Left forelimb (tissue), 1 donor: Measurements from ENCODE around the gene DCTN4.
A peak's percentile ranks its signal among the peaks of the same experiment; 100 is the strongest.
"Not testable (repeated sequence)": the region's sequence is repeated elsewhere in the genome, so short reads cannot be mapped to it uniquely, and the experiment has no call there.

Experiments
- DNase-seq: peaks from one replicate; pipeline ENCODE4 v3.0.0-alpha.2; 2018; ENCODE audit warnings: low spot score

The DCTN4 gene

DNA sequence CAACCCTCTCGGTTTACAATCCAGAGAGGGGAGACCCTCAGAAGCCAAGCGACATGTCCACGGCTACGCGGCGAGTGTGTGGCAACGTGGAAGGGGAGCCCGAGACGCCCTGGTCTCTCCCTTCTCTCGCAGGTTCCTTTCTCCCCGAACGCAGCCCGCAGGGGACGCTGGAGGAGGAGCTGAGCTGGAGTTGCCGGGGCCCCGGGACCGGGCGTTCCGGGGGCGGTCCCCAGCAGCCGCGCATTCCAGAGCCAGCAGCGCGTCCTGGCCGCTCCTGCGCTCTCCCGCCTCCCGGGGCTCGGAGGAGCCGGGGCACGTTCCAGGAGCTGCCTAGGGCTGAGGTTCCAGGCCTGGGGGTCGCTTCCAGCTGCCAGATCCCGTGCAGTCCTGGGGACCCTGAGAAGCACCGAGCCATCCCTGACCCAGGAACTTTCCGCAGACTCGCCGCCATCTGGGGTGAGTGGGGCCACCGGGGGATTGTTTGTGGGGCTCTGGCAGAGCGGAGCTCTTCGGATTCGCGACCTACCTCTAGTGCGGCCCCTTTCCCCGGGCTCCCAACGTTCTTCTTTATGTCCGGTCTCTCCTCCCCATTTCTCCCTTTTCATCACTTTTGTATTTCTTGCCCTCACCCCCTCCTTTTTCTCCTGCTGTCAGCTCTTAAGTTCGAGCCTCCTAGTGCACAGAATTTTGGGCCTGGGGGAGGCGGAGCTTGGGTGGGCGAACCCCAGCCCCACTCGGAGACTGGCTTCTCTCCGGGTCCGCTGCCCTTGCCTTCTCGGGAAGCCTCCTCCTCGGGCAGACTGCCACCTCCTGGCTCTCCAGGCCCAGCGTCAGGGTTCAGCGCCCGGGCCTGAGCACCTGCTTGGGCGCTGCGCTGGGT, 19.9 kb upstream of the DCTN4 start, which contains the start of gene SMIM3:
Gene SMIM3, plus strand, starts transcription at position 241 of the 880 bp plus-strand sequence. CDS start 16,684 bp downstream, outside the sequence.
- peak; percentile 87 for DNase-seq

DNA sequence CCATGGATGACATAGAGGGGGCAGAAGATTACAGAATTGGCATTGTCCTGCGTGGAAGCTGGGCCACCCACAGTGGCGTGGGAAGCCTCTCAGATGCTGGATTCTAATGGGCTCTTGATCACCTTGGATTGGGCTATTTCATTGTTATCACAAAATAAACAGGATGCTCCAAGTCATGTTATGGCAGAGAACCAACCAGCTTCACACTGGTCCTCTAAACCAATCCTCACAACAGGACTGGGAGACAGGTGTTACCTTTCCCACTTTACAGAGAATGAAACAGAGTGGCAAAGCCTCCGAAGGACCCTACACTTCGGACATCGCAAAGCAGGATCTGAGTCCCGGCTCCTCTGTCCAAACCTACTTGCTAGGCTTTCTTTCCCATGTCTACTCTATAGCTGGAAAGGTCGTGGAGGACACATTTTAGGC, 19.3 kb upstream of the DCTN4 start:
- DNase-seq, result no peak

DNA sequence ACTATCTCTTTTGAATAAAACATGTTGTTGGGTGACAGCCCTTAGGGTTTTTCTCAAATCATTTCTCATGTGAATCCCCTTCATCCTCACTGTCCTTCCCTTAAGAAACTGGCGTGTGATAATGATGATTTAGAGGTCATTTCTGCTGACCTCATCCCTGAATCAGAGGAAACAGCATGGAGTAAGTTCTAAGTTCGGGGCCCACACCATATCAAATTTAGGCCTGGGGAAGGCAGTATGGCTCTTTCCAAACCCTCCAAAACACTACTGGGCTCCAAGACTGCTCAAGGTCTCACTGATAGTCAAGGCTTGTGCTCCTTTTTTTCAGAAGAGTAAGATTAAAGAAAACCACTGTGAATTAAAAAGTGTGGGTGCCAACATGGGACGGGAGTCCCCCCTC, 18.9 kb upstream of the DCTN4 start:
- no peak for DNase-seq

DNA sequence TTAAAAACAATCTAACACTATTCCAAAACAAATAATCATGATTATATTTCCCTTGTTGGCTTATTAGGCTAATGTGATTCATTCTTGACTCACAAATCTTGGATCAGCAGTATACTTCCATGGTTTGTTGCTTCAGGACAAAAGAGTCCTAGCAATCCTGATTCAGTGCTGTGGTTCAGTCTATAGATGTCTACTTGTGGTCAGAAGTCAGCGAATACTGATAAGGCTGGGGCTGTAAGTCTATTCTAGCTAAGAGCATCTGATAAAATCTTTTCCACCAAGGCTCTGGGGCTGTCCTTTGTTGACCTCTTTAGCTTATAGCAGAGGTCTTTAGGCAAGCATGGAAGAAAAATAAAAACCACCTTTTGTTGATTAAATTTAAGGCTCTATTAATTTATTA, 15.3 kb upstream of the DCTN4 start:
- no peak for DNase-seq

DNA sequence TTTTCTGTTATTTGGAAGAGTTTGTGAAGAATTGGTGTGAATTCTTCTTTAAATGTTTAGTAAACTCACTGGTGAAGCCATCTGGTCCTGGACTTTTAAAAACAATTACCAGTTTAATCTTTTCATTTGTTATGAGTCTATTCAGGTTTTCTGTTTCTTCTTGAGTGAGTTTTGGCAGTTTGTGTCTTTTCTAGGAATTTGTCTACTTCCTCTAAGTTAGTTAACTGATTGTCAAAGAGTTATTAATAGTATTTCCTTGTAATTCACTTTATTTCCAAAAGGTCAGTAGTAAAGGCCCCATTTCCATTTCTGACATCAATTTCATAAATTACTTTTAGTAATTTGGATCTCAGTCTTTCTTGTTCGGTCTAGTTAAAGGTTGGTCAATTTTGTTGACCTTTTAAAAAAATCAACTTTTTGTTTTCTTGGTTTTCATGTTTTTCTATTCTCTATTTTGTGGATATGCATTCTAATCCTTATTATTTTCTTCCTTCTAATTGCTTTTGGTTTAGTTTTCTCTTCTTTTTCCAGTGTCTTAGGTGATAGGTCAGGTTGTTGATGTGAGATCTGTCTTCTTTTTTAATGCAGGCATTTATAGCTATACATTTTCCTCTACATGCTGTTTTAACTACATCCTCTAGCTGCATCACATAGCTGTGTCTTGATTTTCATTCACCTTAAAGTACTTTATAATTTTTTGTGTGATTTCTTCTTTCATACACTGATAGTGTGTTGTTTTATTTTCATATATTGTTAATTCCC, 12.4 kb upstream of the DCTN4 start:
- no peak for DNase-seq

DNA sequence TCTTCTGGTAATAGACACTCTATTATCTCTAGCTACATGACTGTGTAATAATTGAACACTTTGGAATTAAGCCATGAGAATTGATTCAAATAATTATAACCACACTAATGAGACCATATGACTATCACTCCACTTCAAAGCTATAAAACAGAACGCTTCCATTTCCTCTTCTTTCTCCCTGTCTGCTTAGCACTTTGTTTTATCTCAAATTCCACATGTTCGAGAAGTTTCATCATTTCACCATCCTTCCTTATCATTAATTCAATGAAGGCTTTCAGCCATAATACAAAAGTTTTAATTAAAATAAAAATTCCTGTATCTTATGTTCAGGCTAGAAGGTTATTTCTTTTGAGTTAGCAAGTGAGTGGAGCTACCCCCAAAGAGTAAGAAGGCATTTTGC, 7.4 kb upstream of the DCTN4 start:
- no peak for DNase-seq

DNA sequence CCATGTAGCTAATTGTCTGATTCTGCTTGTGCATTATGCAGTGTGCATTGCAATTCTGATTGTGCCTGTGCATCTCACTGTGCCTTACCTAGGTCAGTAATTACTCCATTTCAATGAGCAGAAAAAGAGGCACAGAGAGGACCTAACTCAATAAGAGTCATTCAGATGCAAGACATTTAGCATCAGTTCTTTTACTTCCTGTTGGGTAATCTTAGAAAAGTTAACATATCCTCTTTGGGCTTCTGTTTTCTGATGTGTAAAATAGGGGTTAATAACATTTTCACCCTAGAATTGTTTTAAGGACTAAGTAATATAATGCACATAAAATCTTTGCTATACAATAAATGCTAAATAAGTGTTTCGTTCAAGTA, 7.0 kb upstream of the DCTN4 start:
- DNase-seq, result no peak

DNA sequence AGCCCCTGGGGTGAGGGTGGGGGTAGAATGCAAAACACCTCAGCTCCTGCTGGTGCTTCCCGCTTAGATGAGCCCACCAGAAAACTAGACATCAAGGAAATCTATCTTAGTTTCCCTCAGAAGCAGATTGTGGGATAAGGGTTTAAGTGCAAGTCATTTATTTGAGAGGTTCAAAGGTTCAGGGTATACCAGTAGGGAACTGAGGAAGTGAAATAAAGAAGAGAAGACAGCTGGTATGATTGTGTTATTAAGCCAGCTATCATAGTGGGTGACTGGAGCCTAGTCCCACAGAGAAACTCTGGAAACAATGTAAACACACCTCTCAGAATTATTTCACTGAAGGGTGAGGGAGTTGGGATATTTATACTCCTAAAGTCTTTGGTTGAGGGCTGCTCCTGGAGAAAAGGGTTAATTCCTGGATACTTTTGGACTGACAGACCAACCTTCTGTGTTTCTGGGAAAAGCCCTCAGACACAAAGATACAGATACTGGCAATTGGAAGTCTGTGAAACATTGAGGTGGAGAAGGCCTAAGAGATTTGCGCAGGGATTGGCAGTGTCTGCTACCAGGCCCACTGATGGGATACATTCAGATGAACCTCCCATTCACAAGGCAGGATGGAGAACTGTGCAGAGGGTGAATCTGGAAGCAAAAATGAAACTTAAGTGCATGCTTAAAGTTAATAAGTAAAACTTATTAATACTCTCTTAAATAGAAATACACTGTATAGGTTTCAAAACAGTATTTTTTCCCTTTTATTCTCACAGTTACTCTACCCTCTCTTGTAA, 6.4 kb upstream of the DCTN4 start:
- no peak for DNase-seq

DNA sequence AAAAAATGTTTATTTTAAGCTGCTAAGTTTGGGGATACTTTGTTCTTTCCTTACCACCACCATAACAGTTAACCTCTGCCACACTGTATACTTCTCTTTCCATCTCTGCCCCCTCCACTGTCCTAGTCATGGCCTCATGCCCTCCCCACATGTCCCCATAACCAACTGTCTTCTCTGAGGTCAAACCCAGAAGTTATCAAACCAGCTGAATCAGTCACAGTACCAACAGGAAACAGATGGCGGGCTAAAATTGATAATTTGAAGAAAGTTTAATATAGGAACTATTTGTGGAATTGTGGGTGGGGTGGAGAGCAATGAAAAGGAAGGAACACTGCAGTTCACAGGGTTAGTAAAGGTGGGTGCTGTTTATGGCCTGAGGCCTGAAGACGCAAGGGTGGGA, 5.7 kb upstream of the DCTN4 start:
- DNase-seq, result no peak

DNA sequence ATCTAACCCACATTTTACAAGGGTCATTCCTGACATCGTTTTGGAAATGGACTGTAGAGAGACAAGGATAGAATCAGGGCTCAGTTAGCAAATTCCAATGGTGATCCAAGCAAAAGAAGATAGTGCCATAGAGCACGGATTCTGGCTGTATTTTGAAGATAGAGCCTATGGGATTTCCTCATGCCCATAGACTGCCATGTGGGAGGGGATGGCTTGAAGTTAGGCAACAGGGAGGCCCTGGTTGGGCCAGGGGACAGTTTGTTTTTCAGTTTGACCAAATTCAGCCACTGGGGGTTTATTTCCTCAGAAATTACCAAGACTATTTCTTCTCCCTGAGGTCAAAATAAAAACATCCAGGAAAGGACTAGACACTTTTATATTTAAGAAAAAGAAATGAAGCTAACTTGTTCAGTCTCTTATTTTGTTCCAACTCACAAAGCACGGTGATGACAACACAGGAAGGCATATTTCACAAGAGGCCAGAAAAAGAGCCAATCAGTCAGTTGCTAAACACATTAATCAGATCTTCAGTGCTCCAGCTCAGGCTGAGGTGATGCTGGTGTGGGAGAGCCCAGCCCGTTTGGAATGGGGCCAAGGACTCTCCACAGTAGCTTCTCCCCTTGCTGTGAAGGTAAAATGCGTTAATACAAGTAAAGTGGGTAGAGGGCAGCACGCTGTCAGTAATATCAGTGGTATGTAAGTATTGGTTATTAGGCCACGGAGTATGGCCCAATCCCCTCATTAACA, 4.4 kb upstream of the DCTN4 start:
- no peak for DNase-seq

DNA sequence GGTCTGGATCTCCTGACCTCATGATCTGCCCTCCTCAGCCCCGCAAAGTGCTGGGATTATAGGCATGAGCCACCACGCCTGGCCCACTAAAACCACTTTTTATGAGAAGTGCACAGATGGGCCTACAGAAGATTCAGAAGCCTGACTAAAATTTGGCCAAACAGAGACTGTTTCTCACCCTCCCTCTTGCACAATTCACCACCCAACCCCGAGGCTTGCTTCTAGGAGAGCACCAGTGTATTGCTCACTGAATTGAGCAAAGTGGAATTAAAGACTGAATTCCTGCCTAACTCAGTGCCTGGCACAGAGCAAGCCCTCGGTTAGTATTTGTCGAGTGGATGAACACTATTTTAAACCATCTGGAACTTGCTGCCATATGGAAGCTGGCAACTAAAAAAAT, 3.4 kb upstream of the DCTN4 start:
- no peak for DNase-seq

DNA sequence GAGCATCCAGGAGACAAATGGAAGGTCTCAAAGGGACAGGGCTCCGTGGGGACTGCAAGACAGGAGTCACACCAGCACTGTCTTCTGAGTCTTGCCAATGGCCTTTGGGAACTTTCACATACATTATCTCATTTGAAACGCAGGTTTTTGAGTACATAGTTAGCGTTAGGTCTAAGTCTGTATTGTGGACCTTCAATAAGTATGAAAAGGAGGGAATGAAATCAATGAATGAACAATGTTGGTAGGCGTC, 442 bp upstream of the DCTN4 start:
- no peak for DNase-seq

DNA sequence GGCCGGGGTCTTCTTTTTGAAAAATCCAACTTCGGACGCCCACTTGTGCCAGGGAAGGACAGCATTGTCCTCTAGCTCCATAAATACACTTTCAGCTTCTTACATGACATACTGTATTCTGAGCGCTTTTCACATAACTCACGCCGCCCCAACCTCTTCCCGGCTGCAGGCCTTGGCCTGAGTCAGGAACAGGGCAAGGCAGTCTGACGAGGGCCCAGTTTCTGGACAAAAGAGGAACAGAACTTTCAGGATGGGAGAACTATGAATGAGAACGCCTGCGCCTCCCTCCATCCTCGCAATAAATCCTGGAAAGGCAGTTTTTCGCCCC, 650 bp downstream of the DCTN4 start:
- no peak for DNase-seq

DNA sequence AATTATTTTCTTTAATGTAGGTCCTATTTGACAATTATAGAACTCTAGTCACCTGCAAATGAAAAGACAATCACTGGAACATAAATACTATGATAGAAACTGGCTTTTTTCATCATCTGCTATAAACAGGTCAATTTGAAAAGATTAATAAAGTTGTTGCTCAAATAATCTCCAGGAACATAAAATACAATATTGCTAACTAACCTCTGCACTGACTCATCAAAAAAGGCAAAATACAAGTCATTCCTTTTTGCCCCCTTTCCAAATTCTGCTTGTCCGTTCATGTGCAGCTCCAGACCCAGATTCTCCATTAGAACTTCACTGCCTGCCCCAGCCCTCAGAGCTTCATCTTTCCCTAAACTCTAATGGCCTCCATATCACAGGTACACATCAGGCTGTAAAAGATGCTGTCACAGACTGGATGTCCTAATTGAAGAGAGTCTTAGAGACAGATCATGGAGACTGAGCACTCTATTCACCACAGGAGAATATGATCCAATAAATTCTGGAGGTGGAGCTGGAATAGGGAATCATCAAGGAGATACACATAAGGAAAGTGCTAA, 1.6 kb downstream of the DCTN4 start:
- DNase-seq, result no peak

DNA sequence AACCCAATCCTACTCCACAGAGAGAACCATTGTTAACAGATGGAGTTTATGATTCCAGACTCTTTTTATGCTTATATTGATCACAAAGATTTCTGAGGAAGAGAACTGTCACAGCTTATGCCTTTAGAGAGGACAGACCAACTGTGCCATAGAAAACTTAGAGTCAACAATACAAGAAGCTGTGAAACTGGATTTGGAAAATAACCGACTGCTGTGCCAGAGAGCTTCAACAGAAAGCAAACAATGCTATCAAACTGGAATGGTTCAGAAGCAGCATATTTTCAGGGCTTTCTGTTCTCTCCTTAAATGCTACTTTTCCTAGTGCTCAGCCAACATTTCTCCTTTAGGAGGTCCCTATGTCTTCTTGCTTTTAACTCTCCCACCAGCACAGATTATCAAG, 5.0 kb downstream of the DCTN4 start:
- DNase-seq, result no peak

DNA sequence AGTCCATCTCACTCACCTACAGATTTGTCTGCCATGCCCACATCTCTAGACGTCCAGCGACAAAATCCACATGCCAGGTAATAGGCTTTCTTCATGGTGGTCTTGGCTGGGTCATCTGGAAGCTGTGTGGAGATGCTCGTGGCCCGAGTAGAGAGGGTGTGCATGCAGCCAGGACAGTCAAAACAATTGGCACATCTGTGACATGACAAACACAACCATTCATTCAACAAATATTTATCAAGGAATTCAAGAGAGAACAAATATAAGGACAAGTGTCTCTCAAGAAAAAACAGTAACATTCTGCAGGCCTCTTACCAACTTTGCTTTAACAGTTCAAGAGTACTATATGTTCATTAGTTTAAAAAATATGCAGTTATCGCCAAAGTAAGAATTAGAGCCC, 5.4 kb downstream of the DCTN4 start:
- DNase-seq, result no peak

DNA sequence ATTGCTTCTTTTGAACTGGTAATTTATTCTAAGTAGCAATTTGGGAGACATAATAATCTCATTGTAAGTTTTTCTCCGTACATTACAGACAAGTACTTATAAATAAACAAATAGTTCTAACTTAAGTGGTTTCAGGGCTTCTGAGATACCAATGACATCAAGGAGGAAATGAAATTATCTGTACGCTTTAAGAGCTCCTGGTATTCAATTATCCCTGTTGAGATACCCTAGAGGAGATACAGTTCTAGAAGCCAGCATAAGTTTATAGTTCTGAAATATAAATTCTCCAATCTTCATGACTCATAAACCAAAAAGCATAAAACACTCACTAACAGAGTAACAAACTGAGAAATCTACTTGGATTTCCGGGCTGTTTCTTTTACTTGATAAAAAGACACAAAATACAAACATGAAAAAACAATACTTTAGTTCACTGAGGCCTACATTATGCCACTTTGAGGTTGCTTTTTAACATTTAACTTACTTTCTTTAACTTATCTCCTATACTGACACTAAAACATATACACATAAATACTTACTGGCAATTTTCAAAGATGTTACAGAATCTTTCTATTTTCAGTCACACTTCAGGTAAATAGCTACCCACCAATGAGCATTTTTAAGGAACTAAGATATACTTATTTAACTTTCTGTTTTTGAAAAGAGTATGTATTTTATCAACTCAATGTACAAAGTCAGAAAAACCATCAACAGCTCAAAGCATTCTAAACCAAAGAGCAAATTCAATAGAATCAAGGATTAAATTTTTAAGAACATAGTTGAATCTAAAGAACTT, 7.5 kb downstream of the DCTN4 start:
- no peak for DNase-seq

DNA sequence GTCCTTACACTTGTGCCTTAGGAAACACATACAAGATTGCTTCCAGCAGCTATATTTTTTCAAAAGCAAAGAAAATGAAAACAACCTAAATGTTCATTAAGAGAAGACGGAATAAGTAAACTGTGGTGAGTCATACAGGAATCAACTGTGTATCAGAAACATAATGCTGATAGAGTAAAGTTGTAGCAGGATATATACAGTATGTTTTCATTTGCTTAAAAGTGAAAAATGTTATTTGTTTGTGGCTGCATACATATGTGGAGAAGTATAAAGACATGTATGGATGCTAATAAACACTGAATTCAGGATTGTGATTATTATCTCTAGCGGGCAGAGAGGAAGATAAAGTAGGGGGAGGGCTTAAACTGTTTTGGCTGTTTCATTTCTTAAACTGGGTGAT, 8.3 kb downstream of the DCTN4 start:
- DNase-seq, result no peak

DNA sequence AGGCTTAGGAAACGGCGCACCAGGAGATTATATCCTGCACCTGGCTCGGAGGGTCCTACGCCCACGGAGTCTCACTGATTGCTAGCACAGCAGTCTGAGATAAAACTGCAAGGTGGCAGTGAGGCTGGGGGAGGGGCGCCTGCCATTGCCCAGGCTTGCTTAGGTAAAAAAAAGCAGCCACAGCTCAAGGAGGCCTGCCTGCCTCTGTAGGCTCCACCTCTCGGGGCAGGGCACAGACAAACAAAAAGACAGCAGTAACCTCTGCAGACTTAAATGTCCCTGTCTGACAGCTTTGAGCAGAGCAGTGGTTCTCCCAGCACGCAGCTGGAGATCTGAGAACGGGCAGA, 15.7 kb downstream of the DCTN4 start:
- DNase-seq, result not testable (repeated sequence)

DNA sequence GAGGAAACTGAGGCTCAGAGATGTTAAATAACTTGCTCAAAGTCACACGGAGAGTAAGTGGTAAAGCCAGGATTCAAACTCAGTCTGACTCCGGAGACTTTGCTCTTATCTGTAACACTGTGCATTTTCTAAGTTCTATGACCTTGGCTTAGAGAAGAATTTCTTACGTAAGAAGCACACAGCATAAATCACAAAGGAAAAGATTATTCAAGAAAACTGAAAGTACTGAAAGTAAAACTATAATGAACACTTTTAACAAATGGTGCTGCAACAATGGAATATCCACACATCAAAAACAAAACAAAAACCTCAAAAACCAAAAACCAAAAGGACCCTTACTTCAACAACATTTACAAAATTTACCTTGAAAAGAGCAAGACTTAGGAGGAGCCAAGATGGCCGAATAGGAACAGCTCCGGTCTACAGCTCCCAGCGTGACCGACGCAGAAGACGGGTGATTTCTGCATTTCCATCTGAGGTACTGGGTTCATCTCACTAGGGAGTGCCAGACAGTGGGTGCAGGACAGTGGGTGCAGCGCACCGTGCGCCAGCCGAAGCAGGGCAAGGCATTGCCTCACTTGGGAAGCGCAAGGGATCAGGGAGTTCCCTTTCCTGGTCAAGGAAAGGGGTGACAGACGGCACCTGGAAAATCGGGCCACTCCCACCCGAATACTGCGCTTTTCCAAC, 16.2 kb downstream of the DCTN4 start:
- DNase-seq, result not testable (repeated sequence)

DNA sequence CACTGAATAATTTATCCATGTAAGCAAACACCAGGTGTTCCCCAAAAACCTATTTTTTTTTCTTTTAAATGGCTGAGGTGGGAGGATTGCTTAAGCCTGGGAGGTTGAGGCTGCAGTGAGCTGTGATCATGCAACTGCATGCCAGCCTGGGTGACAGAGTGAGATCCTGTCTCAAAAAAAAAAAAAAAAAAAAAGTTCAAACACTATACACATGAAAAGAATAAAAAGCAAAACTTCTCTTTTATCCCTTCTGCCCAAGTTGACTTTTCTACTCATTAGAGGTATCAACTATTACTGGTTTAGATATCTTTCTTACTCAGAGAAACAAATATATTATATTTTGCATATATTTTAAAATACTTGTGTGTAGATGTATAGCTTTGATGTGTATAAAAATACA, 17.8 kb downstream of the DCTN4 start:
- no peak for DNase-seq
